K562 (cell line): Measurements from ENCODE around the gene UBE2I. TPM values are rescaled to one million over a fixed set of nuclear protein-coding genes. Genes with fewer than 3 reads are reported as not detected.

Experiments
- ATAC-seq: fragments of 200-7000 bp; cut with Tn5 transposase; 3 replicates; pipeline ENCODE4 v1.9.1; 2020; ENCODE audit warnings: moderate library complexity
- BruUV-seq: library from RNA; stranded (reverse); fragments of 400-500 nt; replicated peaks from 2 replicates; lab custom pipeline; 2021; lab: Mats Ljungman, UMichigan
- CTCF ChIA-PET: fragments of 300-600 bp; formaldehyde crosslinking; extraction: SDS; loops from one replicate; lab custom pipeline; 2021; ENCODE audit warnings: low intra/inter-chr PET ratio; lab: Yijun Ruan, JAX
- POLR2A ChIA-PET: fragments of 300-600, 350-650 bp; sonication (Branson Sonifier 250); formaldehyde crosslinking; extraction: SDS; loops from one replicate; lab custom pipeline; 2021; ENCODE audit warnings: antibody characterized with exemption, inconsistent platforms; lab: Yijun Ruan, JAX
- DNase-seq, 4 experiments: peaks; one replicate each; pipeline versions ENCODE4 v3.0.0 to v3.0.0-alpha.2; 2011 to 2018; ENCODE audit warnings: low spot score in 3 of 4, mixed read lengths in 3 of 4; ENCODE audit errors: extremely low read depth in 1 of 4
- FAIRE-seq: peaks from 2 replicates; lab custom pipeline; 2011; peaks lifted over from hg19 to GRCh38; lab: Jason Lieb, UNC
- H2AFZ ChIP-seq: 2 replicates; pipeline ENCODE4 v1.6.0; 2011; ENCODE audit warnings: low read depth, low read length, control low read depth, inconsistent platforms
- H3K27ac ChIP-seq: fragments of 200-600 bp; 3 replicates; pipeline ENCODE4 v1.8.0; 2011; ENCODE audit warnings: low read depth, mild to moderate bottlenecking, control low read depth, inconsistent platforms, low read length, moderate library complexity, mixed read lengths; ENCODE audit errors: extremely low read depth
- H3K27me3 ChIP-seq, 2 experiments: fragments of 300-600 bp in 1 of 2; 2 replicates in 1 of 2; 3 replicates in 1 of 2; pipeline versions ENCODE4 v1.6.0 to v1.8.0; 2011; ENCODE audit warnings: inconsistent platforms in 2 of 2, low read length in 2 of 2, mild to moderate bottlenecking in 1 of 2, mixed read lengths in 1 of 2, moderate library complexity in 1 of 2; ENCODE audit not compliant: control insufficient read depth in 2 of 2, insufficient read depth in 2 of 2
- H3K36me3 ChIP-seq: fragments of 300-600 bp; 3 replicates; pipeline ENCODE4 v1.8.0; 2011; ENCODE audit warnings: mild to moderate bottlenecking, low read length, inconsistent platforms; ENCODE audit not compliant: control insufficient read depth, insufficient read depth
- H3K4me1 ChIP-seq, 2 experiments: fragments of 200-600 bp in 1 of 2; replicated peaks in 1 of 2; 2 replicates in 1 of 2; 3 replicates in 1 of 2; pipeline versions ENCODE4 v1.5.1 to v1.8.0; 2011; ENCODE audit warnings: inconsistent platforms in 2 of 2, low read length in 2 of 2, mild to moderate bottlenecking in 1 of 2, mixed read lengths in 1 of 2, moderate library complexity in 1 of 2; ENCODE audit not compliant: control insufficient read depth in 2 of 2, insufficient read depth in 2 of 2
- H3K4me2 ChIP-seq: 2 replicates; pipeline ENCODE4 v1.6.1; 2011; ENCODE audit warnings: low read length, control low read depth, inconsistent platforms, mixed read lengths; ENCODE audit not compliant: insufficient read depth
- H3K4me3 ChIP-seq: fragments of 200-600 bp; sonication (generic), shearing (Covaris generic); 2 replicates; pipeline ENCODE4 v1.5.1; 2016; ENCODE audit warnings: control low read depth, inconsistent platforms
- H3K79me2 ChIP-seq: fragments of 200-600 bp; 3 replicates; pipeline ENCODE4 v1.8.0; 2011; ENCODE audit warnings: low read length, inconsistent platforms; ENCODE audit not compliant: control insufficient read depth, insufficient read depth
- H3K9ac ChIP-seq, 2 experiments: 2 replicates each; pipeline versions ENCODE4 v1.6.0 to v1.6.1; 2011; ENCODE audit warnings: low read depth in 2 of 2, low read length in 2 of 2, control low read depth in 1 of 2, inconsistent platforms in 1 of 2, mild to moderate bottlenecking in 1 of 2, mixed read lengths in 1 of 2; ENCODE audit not compliant: insufficient read depth in 1 of 2
- H3K9me1 ChIP-seq: one replicate; pipeline ENCODE4 v1.6.0; 2011; ENCODE audit warnings: inconsistent platforms, mild to moderate bottlenecking, low read length, moderate library complexity; ENCODE audit not compliant: control insufficient read depth, insufficient read depth
- H3K9me3 ChIP-seq: replicated peaks from 2 replicates; pipeline ENCODE4 v1.5.1; 2011; ENCODE audit warnings: low read depth, low read length, inconsistent platforms; ENCODE audit not compliant: control insufficient read depth, insufficient read depth
- H4K20me1 ChIP-seq: replicated peaks from 2 replicates; pipeline ENCODE4 v1.6.1; 2011; ENCODE audit warnings: low read length, inconsistent platforms, mixed read lengths; ENCODE audit not compliant: control insufficient read depth, insufficient read depth
- ARHGAP35 ChIP-seq: fragments of 450-650 bp; IDR thresholded peaks from 2 replicates; pipeline ENCODE4 v1.6.1; 2018; ENCODE audit not compliant: partially characterized antibody
- ERF ChIP-seq: fragments of 450-650 bp; formaldehyde crosslinking; IDR thresholded peaks from 2 replicates; pipeline ENCODE4 v1.4.0; 2020; ENCODE audit warnings: mild to moderate bottlenecking, mixed read lengths
- FOXJ3 ChIP-seq: sonication (generic); formaldehyde crosslinking; IDR thresholded peaks from 2 replicates; pipeline ENCODE4 v1.4.0; 2020; ENCODE audit warnings: mild to moderate bottlenecking, missing genetic modification reagents
- POLR2G ChIP-seq: fragments of 200-400 bp; formaldehyde crosslinking; IDR thresholded peaks from 2 replicates; pipeline ENCODE4 v1.6.1; 2017; ENCODE audit warnings: low read depth, mild to moderate bottlenecking, antibody characterized with exemption, low read length, moderate library complexity
- WGBS: fragments of 100-300 bp; shearing (Covaris generic); methylation state at CpG from one replicate; pipeline ENCODE4 v1.1.6; 2016; ENCODE audit warnings: low coverage, mixed read lengths; ENCODE audit not compliant: insufficient coverage; ENCODE audit errors: missing lambda C conversion rate; 5-methylcytosine and 5-hydroxymethylcytosine counted together
- in situ Hi-C: fragments of 300-500 bp; cut with MboI; formaldehyde crosslinking; loops from 4 replicates; pipeline ENCODE4 v1.15.0; 2018; ENCODE audit warnings: inconsistent platforms, mixed read lengths
- intact Hi-C: fragments of 100-400 bp; cut with micrococcal nuclease; formaldehyde crosslinking; loops from 2 replicates; pipeline ENCODE4 v1.14.2; 2022
- polyA plus RNA-seq, 8 experiments: library from polyadenylated mRNA; depleted of rRNA in 4 of 8; stranded (reverse) in 5 of 8; unstranded in 3 of 8; fragments of >200 nt; fragmentation: Nextera tagmentation in 2 of 8; fragmentation: Illumina TruSeq in 1 of 8; extraction: Ambion mirVana in 2 of 8; extraction: Trizol in 1 of 8; gene quantifications; 2 replicates each; pipeline versions ENCODE4 v1.2.1 to v1.2.3, GENCODE V29; 2011 to 2014; ENCODE audit warnings: inconsistent platforms in 1 of 8, missing spikeins in 1 of 8
- total RNA-seq, 7 experiments: library from RNA; depleted of rRNA in 6 of 7; stranded (reverse); fragments of >200 nt in 6 of 7; fragmentation: Illumina TruSeq in 2 of 7; extraction: Trizol in 2 of 7; gene quantifications; 2 replicates each; pipeline versions ENCODE4 v1.2.1 to v1.2.3, GENCODE V29; 2011 to 2021; ENCODE audit warnings: low replicate concordance in 1 of 7

UBE2I gene
- total and polyA plus RNA-seq, 9 of the 15 experiments (the other 6 are each of a cell fraction or from before 2014, with no cell fraction given), result 36.6 to 254 (median 104) TPM

DNA sequence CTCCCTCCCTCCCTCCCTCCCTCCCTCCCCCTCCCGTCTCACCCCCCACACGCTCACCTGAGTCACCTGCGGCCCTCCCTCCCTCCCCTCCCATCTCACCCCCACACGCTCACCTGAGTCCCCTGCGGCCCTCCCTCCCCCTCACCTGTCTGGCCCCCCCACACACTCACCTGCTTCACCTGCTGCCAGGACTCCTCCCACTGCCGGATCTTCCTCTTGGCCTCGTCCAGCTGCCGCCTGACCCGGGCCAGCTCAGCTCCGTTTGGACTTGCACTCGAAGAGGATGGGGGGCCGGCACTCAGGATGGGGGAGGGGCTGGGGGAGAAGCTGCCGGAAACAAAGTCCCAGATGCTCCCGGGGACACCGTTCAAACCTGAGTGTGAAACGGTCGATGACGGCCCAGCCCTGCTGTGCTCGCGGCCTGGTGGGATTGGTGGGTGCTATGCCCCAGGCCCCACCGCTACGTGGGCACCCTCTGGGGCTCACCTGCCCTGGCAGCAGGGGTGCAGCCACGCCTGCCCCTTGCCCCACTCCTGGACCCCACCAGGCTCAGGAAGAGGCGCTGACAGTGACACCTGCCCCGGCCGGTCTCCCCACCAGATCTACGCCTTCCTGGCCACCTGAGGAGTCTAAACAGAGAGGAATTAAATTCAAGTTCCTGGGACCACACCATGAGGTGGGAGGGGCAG lies 58.2 kb downstream of the UBE2I start:
- H3K27me3 ChIP-seq, result no peaks in the 10 kb centered on the region
- ChIA-PET POLR2A (interaction anchor here (3.8 kb wide), 1 partner anchor 11 kb away, joined by 18 read pairs; no protein-coding TSS in a partner anchor), CTCF (no interaction called here)
- intact Hi-C loops, result no loop called here
- TF ChIP-seq ERF (CRISPR knock-in tag) (no peak), ARHGAP35 (no peak), FOXJ3 (CRISPR knock-in tag) (no peak), POLR2G (0 out of 2 replicates have a peak, but pooled peaks have one; percentile 16)
- H3K36me3 ChIP-seq, result peaks cover 64% of the 10 kb centered on the region; the same call in 2 of the 3 replicates
- DNase-seq (no peak), FAIRE-seq (no peak), ATAC-seq (no peak)
- peaks cover 8% of the 10 kb centered on the region; the same call in 2 of the 3 replicates for H3K79me2 ChIP-seq
- H3K4me2 ChIP-seq, result no peak overlapping the region
- in situ Hi-C loops, result no loop called here
- no peaks in the 10 kb centered on the region for H3K9me3 ChIP-seq
- WGBS, result 96% methylated on average over 11 of the region's 27 CpGs
- no peak overlapping the region for H2AFZ ChIP-seq
- H3K9ac ChIP-seq, result no peak overlapping the region; a peak in 1 of 4 replicates
- H3K4me1 ChIP-seq, result peaks cover 0 to 54% of the 10 kb centered on the region in 2 experiments; a peak in 2 of 5 replicates
- no peak overlapping the region for H3K4me3 ChIP-seq
- no peaks in the 10 kb centered on the region for H3K9me1 ChIP-seq
- BruUV-seq, result no TSS peak
- no peak overlapping the region for H3K27ac ChIP-seq
- 0 out of 2 replicates have a peak, but pooled peaks cover 12% of the 10 kb centered on the region for H4K20me1 ChIP-seq
